DOHH2 (cell line): ENCODE data around the gene GOLGA8B.

Source experiments
- EZH2phosphoT487 ChIP-seq: fragments of 200-600 bp; sonication (generic); IDR thresholded peaks from 2 replicates; pipeline ENCODE4 v1.6.1; 2017; ENCODE audit warnings: borderline replicate concordance, mild to moderate bottlenecking, antibody characterized with exemption, low read length, moderate library complexity, mixed read lengths
- TF ChIP-seq, protein P1 (sequence below): fragments of 200-600 bp; sonication (generic); IDR thresholded peaks from one replicate; pipeline ENCODE4 v1.5.1; 2014; ENCODE audit warnings: antibody characterized with exemption, mild to moderate bottlenecking, low read depth, low read length; ENCODE audit not compliant: poor library complexity, severe bottlenecking

DNA sequence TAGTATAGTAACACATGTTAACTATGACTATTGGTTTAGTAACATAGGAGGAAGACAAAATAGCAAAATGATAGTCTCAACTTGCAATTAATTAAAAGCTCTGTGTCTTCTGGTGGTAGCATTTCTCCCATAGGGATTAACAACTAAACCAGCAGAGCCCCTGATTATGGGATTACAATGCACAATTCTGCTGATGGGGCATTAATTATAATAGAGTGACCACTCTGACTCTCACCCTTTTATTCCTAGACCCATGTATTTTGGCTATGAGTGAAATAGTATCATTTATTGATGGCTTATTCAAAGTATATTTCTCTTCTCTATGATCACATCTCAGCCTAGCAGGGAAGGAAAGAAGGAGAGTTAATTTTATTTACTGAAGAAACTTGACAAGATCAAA, 17.5 kb upstream of the GOLGA8B start:
- TF ChIP-seq, protein P1, sequence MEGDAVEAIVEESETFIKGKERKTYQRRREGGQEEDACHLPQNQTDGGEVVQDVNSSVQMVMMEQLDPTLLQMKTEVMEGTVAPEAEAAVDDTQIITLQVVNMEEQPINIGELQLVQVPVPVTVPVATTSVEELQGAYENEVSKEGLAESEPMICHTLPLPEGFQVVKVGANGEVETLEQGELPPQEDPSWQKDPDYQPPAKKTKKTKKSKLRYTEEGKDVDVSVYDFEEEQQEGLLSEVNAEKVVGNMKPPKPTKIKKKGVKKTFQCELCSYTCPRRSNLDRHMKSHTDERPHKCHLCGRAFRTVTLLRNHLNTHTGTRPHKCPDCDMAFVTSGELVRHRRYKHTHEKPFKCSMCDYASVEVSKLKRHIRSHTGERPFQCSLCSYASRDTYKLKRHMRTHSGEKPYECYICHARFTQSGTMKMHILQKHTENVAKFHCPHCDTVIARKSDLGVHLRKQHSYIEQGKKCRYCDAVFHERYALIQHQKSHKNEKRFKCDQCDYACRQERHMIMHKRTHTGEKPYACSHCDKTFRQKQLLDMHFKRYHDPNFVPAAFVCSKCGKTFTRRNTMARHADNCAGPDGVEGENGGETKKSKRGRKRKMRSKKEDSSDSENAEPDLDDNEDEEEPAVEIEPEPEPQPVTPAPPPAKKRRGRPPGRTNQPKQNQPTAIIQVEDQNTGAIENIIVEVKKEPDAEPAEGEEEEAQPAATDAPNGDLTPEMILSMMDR = no peak
- TF ChIP-seq EZH2phosphoT487 = no peak
